ENCODE data around the gene BCL2L2. TPM values are rescaled to one million over a fixed set of nuclear protein-coding genes. Genes with fewer than 3 reads are reported as not detected.
"Not testable (repeated sequence)": the region's sequence is repeated elsewhere in the genome, so short reads cannot be mapped to it uniquely, and the experiment has no call there.

Gene BCL2L2, protein sequence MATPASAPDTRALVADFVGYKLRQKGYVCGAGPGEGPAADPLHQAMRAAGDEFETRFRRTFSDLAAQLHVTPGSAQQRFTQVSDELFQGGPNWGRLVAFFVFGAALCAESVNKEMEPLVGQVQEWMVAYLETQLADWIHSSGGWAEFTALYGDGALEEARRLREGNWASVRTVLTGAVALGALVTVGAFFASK
- total RNA-seq: 11.6 TPM

DNA sequence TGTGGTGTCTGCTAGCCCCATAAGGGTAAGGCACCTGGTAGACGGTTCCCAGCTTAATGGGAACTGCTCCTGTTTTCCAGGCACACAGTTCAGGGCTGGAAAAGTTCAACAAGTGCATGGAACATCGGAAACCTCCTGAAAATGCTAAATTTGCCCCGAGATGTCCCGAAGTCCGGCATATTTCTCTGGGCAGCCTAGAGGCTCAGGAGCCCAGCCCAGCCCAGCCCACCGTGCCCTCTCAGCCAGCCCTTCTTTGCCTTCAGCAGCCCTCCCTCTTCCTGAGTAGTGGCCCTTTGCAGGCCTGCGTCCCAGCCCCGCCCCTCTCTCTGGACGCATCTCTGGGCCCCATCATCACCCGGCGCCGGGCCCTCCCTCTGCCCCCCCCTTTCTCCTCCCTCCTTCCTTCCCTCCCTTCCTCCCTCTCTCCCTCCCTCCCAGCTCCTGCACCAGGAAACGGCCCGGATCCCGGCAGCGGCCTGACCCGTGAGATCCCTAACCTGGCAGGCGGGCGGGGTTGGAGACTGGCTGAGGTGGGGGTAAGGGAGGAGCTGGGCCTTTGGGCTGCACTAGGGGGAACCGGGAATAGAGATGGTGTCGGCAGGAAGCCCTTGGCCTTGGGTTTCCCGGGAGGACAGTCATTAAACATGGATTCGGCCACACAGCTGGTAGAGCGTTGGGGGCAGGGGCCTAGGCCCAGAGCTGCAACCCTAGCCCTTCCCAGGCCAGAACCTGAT, at the start of gene BCL2L2:
Gene BCL2L2 (plus strand): TSS at position 422 of the 734 bp plus-strand sequence. CDS start 935 bp downstream, outside the sequence.
- DNase-seq (ENCODE audit: low read depth in 2 of 3, low spot score in 2 of 3): peak in 2 of 3 donors; percentile 76 to 84

DNA sequence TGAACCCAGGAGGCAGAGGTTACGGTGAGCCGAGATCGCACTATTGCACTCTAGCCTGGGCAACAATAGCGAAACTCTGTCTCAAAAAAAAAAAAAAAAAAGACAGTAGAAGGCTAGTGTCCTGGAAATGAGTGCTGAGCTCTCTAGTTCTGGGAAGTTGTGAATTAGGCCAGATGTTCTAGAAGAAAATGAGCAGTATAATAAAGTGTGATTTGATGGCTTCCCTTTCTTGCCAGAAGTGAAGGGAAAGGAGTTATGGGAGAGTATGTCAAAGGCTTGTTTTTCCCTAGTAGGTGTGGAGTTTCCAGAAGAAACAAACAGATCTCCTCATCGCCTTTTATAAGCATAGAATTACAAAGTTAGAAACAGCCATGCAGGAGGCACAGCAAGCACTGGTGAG, 48.4 kb upstream of the BCL2L2 start:
- DNase-seq (ENCODE audit: low read depth in 2 of 3, low spot score in 2 of 3): no peak

DNA sequence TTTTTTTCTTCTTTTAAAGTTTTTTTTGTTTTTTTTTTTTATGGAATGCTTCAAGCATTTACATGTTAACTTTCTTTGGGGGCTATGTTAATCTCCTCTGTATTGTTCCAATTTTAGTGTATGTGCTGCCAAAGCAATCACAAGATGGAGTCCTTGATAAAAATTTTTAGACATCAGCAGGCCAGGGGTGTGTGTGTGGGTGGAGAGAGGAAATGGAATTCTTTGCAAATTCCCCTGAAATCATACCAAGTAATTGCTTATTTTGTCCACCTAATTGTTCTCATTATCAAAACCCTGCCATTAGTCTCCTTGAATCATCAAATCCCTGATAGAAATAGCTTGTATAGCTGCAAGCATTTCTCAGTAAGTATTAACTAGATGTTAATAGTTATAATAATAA, 47.2 kb upstream of the BCL2L2 start:
- DNase-seq (ENCODE audit: low read depth in 2 of 3, low spot score in 2 of 3): no peak

DNA sequence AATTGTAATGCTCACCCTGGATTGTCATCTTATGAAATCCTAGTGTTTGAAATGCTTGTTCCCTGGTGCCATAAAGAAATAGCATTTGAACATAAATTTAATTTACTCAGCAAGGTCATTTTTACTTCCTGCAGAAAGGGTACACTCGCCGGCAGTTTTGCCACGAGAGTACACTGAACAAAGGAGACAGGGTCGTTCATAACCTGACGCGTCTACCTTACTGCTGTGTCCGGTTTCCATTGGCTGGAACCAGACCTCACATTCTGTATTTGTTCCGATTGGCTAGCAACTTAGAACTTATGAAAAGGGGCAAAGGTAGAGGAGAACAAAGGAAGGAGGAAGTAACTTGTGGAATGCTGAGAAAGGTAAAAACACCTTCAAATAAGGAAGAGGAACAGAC, 45.8 kb upstream of the BCL2L2 start:
- DNase-seq (ENCODE audit: low read depth in 2 of 3, low spot score in 2 of 3): not testable (repeated sequence)

DNA sequence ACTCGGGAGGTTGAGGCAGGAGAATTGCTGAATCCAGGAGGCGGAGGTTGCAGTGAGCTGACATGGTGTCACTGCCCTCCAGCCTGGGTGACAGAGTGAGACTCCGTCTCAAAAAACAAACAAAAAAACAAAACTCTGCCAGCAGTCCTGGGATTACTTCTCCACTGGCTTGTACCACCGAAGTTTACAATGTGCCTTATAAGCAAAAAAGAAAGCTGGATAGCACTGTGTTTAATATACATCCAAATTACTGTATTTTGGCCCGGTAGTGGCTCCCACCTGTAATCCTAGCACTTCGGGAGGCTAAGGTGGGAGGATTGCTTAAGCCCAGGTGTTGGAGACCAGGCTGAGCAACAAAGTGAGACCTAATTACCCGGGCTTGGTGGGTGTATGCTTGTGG, 37.4 kb upstream of the BCL2L2 start:
- DNase-seq (ENCODE audit: low read depth in 2 of 3, low spot score in 2 of 3): no peak

DNA sequence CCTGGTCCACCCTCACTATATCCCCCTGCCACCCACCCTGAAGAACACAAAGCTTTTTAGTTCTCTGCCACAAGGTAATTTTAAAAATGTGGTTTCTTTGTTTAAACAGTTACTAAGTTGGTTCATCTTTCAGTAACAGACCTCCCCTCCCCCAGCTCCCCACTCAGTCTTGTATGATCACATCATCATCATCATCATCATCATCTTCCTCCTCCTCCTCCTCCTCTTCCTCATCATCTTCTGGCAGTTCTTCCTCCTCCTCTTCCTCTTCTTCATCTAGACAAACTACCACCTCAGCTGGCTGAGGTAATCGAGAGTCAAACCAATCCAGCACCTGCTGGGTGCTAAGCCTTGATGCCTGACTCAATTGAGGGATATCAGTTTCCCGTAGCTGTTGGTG, 31.2 kb upstream of the BCL2L2 start:
- no peak for DNase-seq (ENCODE audit: low read depth in 2 of 3, low spot score in 2 of 3)

DNA sequence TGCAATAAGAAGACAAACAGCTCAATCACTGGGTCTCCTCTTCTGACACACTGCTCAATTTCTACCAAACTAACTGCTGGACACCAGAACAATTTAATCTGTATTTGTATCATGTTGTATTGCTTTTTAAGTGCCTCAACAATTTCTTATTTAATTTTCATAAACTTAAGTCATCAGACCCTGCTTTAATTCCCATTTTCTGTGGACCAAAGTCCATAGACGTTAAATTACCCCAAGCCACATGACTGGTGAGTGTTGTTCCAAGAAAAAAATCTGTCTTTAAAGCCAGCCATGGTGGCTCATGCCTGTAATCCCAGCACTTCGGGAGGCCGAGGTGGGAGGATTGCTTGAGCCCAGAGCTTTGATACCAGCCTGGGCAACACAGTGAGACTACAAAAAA, 29.4 kb upstream of the BCL2L2 start:
- DNase-seq (ENCODE audit: low read depth in 2 of 3, low spot score in 2 of 3): no peak

DNA sequence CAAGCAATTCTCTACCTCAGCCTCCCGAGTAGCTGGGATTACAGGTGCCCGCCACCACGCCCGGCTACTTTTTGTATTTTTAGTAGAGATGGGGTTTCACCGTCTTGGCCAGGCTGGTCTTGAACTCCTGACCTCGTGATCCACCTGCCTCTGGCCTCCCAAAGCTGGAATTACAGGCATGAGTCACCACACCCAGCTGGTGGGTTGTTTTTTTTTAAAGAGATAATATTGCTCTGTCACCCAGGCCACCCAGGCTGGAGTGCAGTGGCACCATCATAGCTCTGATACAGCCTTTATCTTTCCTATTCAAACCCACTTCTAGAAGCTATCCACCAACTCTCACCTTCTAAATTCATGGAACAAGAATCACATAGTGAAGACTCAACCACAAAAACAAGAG, 28.7 kb upstream of the BCL2L2 start:
- not testable (repeated sequence) for DNase-seq (ENCODE audit: low read depth in 2 of 3, low spot score in 2 of 3)

DNA sequence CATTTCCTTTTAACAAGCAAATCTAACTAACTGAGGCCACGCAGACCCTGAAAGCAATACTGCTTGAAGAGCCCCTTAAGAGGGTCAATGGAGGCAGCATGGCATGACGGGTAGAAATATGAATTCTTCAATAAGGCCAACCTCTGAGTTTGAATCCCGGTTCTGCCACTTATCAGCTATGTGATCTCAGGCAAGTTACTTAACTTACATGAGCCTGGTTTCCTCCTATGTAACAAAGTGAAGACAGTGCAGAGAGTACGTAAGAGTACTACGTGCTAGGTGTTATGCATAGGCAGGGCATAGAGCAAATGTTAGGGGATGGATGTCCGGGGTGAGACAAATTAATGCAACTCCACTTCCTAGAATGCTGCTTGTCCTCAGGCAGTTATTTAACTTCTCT, 25.4 kb upstream of the BCL2L2 start:
- no peak for DNase-seq (ENCODE audit: low read depth in 2 of 3, low spot score in 2 of 3)

DNA sequence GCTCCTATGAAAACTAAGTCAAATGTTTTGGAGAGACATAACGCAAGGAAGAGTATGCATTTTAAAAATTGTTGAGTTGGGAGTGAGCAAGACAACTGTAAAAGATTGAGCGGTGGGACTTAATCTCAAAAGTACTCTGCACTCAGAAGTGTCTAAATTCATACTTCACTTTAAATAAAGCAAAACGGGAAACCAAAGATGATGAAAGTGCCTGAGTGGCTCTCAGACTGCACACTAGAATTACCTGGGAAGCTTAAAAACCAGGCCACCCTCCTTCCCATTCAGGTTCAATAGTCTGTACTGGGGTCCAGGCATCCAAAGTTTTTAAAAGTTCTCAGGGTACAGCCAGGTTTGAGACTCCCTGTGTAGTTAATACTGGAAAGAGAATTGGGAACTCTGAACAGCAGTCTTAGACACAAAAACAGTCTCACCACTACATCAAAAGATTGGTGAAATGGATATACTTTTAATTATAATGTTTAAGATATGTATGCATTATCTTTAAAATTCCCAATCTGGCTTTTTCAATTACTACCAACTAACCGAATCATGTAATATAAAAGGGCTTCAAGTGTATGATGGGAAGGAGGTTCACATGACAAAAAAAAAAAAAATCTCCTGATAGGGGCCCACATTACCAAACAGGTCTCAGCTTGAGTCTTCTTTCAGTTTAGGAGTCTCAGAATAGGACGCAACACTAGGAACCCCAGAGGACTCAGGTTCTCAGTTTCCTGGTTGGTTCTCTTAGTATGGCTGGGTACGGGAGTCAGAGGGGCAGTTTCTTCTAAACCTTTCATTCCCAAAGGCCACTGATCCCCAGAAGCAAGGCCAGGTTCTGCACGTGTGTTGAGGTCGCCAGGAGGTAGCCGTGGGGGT, 21.7 kb upstream of the BCL2L2 start:
- DNase-seq (ENCODE audit: low read depth in 2 of 3, low spot score in 2 of 3): no peak

DNA sequence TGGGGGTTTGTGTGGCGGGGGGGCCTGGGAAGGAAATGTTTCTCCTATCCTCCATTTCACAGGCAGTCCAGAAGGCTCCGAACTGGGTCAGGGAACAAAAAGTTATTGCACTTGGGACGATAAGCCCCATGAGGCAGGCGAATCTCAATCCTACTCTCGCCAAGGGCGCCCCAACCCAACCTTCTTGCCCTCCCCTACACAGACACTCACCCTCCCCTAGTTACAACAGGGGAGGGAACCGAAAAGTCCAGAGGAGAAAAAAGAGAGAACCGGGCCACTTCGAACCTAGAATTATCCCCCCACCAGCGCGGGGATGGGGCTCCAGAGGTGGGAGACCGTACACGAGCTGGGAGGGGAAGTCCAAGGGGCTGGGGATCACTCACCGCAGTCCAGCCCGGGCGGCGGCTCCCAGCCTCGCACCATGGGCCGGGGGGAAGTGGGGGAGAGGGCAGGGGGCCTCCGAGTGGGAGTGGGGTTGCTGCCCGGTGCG, 21.1 kb upstream of the BCL2L2 start:
- no peak for DNase-seq (ENCODE audit: low read depth in 2 of 3, low spot score in 2 of 3)

DNA sequence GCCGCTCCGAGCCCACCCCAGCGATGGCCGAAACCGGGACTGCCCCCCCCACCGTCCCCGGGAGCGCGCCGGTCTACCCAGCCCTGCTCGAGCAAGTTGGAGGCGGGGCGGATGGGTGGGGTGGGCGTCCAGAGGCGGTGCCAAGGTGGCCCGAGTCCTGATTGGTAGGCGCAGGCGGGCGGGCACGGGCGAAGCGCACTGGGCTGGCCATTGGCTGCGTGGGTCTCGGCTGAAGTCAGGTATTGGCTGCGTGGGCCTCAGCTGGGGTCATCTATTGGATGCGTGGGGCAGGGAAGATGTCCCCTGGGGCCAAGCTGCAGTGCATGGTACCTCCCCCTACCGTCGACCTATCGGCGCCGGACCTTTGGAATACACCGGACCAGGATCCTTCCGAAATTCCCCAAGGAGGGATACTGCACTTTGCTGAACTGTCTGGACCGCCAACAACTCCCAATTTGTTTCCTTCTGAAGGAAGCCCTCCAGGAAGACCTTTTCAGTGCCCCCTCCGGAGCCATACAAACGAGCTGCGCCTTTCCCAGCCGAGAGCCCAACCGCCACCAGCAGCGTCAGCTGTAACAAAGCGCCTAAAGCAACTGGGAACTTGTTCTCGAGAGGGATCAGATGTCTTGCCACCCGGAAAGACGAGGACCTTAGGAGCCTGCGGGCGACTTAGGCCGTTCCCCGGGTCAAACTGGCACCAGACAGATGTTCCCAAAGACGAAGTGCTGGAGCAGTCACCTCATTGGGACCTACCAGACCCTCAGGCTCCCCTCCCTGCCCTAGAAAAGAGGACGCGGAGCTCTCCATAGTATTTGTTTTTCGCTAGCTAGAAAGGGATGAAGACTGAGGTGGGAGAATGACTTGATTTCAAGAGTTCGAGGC, 20.4 kb upstream of the BCL2L2 start, which contains the start of gene HOMEZ:
Gene HOMEZ (minus strand): TSS at position 113 of the 882 bp plus-strand sequence. CDS start 180 bp downstream, outside the sequence.
- peak; percentile 77 to 97 (median 97) for DNase-seq (ENCODE audit: low read depth in 2 of 3, low spot score in 2 of 3)

DNA sequence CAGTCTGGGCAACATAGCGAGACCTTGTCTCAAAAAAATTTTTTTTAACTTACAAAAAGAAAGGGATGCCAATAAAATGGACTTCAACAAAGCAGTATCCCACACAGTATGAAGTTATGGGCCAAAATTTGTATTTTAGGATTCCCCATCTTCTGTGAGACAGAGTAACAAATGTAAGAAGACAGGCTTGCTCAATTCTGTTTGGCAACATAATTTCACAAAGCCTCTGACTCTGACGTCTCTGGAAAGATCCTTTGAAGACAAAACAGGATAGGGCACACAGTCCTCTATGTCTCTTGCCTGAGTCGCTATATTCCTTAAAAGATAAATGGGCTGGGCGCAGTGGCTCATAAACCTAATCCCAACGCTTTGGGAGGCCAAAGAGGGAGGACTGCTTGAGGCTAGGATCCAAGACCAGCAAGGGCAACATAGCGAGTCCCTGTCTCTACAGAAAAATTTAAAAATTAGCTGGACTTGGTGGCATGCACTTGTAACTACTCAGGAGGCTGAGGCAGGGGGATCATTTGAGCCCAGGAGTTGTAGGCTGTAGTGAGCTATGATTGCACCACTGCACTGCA, 19.6 kb upstream of the BCL2L2 start:
- DNase-seq (ENCODE audit: low read depth in 2 of 3, low spot score in 2 of 3): no peak

DNA sequence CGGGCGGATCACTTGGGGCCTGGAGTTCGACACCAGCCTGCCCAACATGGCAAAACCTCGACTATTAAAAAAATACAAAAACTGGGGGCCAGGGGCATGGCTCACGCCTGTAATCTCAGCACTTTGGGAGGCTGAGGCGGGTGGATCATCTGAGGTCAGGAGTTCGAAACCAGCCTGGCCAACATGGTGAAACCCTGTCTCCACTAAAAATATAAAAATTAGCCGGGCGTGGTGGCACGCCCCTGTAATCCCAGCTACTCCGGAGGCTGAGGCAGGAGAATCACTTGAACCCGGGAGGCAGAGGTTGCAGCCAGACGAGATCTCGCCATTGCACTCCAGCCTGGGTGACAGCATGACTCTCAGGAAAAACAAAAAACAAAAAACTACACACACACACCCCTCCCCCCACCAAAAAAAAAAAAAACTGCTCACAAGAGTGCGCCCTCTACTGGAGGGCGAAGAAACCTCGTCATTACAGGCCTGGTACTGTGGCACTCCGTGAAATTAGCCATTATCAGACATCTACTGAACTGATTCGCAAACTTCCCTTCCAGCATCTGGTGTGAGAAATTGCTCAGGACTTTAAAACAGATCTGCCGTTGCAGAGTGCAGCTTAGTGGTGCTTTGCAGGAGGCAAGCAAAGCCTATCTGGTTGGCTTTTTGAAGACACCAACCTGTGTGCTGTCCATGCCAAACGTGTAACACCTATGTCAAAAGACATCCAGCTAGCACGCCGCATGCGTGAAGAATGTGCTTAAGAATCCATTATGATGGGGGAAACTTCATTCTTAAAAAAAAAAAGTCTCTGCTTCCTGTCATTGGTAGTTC, 11.7 kb upstream of the BCL2L2 start:
- peak; percentile 62 to 90 (median 80) for DNase-seq (ENCODE audit: low read depth in 2 of 3, low spot score in 2 of 3)

DNA sequence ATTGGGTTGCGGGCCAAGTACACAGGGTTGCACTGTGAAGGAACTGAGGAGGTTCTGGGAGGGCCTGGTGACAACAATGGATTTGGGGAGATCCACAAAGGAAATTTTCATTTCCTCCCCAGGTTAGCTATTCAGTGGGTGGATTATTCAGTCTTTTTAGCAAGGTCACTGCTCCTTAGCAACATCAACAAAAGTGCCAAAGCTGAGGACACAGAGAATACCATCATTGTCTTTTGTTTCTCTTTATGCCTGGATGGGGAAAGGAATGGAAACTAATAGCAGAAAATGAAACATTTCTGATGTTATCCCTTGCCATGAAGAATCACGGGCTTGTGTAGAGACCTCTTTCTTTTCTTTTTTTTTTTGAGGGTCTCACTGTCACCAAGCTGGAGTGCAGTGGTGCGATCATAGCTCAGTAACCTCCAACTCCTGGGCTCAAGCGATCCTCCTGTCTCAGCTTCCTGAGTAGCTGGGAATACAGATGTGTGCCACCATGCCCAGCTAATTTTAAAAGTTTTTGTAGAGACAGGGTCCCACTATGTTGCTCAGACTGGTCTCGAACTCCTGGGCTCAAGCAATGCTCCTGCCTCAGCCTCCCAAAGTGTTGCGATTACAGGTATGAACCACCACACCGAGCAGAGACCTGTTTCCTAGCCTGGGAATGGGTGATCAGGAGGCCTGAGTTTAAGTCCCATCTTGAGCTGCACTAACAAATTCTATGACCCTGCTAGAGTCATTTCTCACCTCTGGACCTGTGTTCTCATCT, 10.4 kb upstream of the BCL2L2 start:
- DNase-seq (ENCODE audit: low read depth in 2 of 3, low spot score in 2 of 3): no peak

DNA sequence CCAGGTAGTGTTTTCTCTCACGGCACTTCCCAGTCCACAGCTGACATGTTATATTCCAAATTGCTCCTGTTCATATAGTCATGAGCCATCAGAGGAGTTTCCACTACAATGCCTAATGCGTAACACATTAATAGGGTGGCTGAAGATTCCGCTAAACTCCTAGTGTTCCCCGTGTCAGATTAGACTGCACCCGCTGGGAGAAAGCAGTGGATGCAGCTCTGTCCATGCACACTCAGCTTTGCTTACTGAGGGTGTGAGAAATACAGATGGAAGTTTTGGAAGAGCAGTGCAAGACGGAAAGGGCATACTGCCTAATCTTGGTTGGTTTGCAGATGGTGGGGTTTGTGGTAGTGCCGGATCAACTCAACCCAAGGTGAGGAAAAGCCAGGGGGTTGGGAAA, 9.5 kb upstream of the BCL2L2 start:
- DNase-seq (ENCODE audit: low read depth in 2 of 3, low spot score in 2 of 3): no peak

DNA sequence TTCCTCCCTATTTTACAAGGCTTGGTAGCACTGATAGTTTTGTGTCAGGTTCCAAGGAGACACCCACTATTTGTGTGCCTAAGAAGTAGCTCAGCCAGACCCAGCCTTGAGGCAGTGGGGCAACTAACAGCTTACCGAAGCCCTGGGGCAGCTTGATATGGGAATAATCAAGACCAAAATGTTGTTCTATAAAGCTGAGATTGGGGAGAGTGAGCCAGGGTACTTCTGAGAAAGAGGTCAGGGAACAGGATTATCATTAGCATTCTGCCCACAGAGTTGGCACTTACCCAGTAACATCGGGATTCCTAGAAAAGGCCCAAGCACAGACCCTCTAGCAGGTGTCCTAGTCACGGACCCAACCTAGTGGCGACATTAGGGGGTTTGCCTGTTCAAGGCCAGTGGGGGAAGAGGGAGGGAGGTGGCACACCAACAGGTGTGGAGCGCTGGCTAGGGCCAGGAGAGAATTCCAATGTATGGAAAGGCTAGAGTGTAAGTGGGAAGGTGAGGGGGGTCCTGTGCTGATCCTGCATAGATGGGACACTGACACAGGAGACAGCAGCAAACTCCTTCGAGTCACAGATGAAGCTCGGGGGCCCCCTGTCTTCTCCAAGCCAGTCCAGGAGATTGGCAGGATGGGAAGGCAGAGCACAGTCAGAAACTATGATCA, 8.9 kb upstream of the BCL2L2 start:
- DNase-seq (ENCODE audit: low read depth in 2 of 3, low spot score in 2 of 3): no peak
